Neural progenitor cell (in vitro differentiated cells): Measurements from ENCODE around the gene RAI14.

Experiments
- EZH2 ChIP-seq: fragments of 200-600 bp; sonication (generic); IDR thresholded peaks from 2 replicates; pipeline ENCODE4 v1.6.1; 2017; ENCODE audit warnings: antibody characterized with exemption, mild to moderate bottlenecking, moderate library complexity
- EZH2phosphoT487 ChIP-seq: fragments of 200-600 bp; sonication (generic); IDR thresholded peaks from 2 replicates; pipeline ENCODE4 v1.6.1; 2017; ENCODE audit warnings: antibody characterized with exemption
- TF ChIP-seq, protein P1 (sequence below): fragments of 200-600 bp; sonication (generic); IDR thresholded peaks from 2 replicates; pipeline ENCODE4 v1.5.1; 2017; ENCODE audit warnings: antibody characterized with exemption, mild to moderate bottlenecking

GRCh38 chr5:34857161-34857560, 201.0 kb downstream of the RAI14 start:
- TF ChIP-seq, protein P1, sequence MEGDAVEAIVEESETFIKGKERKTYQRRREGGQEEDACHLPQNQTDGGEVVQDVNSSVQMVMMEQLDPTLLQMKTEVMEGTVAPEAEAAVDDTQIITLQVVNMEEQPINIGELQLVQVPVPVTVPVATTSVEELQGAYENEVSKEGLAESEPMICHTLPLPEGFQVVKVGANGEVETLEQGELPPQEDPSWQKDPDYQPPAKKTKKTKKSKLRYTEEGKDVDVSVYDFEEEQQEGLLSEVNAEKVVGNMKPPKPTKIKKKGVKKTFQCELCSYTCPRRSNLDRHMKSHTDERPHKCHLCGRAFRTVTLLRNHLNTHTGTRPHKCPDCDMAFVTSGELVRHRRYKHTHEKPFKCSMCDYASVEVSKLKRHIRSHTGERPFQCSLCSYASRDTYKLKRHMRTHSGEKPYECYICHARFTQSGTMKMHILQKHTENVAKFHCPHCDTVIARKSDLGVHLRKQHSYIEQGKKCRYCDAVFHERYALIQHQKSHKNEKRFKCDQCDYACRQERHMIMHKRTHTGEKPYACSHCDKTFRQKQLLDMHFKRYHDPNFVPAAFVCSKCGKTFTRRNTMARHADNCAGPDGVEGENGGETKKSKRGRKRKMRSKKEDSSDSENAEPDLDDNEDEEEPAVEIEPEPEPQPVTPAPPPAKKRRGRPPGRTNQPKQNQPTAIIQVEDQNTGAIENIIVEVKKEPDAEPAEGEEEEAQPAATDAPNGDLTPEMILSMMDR: no peak
- no peak for TF ChIP-seq EZH2
- no peak for TF ChIP-seq EZH2phosphoT487
